ENCODE results near the gene CNPPD1.

Gene CNPPD1

DNA sequence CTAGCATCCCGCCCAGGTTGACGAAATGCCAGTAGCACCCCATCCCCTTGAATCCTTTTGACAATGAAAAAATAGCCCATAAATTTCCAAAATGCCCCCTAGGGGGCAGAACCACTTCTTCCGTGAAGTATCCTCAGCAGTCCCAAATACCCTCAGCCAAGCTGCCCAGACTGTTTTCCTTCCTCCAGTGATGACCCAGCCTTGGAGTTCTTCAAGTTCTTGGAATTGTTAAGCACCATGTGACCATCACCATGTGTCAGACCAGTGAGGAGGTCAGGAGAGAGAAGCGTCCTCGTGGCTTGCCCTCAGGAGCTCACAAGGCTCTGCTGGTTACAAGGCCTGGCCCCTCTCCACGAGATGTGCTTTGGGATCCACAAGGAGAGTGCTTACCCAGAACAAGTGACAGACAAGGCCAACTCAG, 5.5 kb downstream of the CNPPD1 start:
- TF ChIP-seq, protein P1, sequence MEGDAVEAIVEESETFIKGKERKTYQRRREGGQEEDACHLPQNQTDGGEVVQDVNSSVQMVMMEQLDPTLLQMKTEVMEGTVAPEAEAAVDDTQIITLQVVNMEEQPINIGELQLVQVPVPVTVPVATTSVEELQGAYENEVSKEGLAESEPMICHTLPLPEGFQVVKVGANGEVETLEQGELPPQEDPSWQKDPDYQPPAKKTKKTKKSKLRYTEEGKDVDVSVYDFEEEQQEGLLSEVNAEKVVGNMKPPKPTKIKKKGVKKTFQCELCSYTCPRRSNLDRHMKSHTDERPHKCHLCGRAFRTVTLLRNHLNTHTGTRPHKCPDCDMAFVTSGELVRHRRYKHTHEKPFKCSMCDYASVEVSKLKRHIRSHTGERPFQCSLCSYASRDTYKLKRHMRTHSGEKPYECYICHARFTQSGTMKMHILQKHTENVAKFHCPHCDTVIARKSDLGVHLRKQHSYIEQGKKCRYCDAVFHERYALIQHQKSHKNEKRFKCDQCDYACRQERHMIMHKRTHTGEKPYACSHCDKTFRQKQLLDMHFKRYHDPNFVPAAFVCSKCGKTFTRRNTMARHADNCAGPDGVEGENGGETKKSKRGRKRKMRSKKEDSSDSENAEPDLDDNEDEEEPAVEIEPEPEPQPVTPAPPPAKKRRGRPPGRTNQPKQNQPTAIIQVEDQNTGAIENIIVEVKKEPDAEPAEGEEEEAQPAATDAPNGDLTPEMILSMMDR (IDR thresholded peaks at IDR 0.05; ENCODE audit: low read depth, low read length): peak; percentile 72
- H3K4me3 ChIP-seq (replicated peaks in 1 of 2; ENCODE audit: low read depth in 2 of 2, low read length in 2 of 2): no peak overlapping the region
- peak; percentile 85 to 93 for DNase-seq (ENCODE audit: low read depth in 2 of 2)

DNA sequence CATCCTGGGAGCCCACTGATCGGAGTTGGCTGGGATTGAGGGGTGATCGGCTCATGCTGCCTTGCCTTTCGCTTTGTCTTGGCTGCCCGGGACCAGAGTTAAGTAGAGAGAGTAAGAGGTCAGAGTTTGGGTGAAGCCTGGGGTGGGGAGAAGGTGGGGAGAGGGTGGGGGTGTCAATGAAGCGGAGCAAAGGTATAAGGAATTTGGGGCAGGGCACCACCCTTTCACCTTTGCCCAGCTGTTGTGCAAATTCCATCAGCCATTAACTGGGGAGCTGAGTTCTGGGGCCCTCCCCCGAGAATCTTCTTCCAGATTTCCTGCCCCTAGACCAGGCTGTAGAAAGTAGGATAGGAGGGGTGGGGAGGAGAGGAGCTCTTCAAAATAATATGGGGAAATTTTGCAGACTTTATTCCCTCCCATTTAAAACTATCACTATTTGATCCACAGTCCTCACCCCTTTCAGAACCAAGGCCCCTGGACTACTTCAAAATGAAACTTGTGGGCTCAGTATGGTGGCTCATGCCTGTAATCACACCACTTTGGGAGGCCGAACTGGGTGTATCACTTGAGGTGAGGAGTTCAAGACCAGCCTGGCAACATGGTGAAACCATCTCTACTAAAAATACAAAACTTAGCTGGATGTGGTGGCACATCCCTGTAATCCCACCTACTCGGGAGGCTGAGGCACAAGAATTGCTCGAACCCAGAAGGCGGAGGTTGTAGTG, 6.6 kb downstream of the CNPPD1 start, which contains the start of gene SLC23A3:
Gene SLC23A3, minus strand, starts transcription at position 100 of the 725 bp plus-strand sequence. Its CDS starts 45 bp downstream, at position 55.
- DNase-seq (ENCODE audit: low read depth in 2 of 2): no peak
- TF ChIP-seq, protein P1 (IDR thresholded peaks at IDR 0.05; ENCODE audit: low read depth, low read length): no peak
- H3K4me3 ChIP-seq (replicated peaks in 1 of 2; ENCODE audit: low read depth in 2 of 2, low read length in 2 of 2): no peak within 1 kb of the TSS

DNA sequence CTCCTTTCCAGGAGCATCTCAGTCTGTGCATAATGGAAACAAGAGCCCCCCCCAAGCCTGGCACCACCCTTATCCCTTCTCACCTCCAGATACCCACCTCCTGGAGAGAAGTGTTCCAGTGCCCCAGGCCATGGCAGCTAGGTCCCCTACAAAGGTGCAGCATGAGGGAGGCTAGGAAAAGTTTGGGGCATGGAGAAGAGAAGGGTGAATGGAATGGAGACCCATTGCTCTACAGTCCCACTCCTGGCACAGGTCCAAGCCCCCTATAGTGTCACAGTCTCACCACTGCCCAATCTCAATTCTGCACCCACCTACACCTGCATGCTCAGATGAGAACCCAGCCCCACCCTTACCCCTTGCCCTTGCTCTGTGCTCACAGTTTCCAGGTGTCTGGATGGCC, 7.8 kb downstream of the CNPPD1 start:
- no peak overlapping the region for H3K4me3 ChIP-seq (replicated peaks in 1 of 2; ENCODE audit: low read depth in 2 of 2, low read length in 2 of 2)
- no peak for DNase-seq (ENCODE audit: low read depth in 2 of 2)
- TF ChIP-seq, protein P1 (IDR thresholded peaks at IDR 0.05; ENCODE audit: low read depth, low read length): no peak

DNA sequence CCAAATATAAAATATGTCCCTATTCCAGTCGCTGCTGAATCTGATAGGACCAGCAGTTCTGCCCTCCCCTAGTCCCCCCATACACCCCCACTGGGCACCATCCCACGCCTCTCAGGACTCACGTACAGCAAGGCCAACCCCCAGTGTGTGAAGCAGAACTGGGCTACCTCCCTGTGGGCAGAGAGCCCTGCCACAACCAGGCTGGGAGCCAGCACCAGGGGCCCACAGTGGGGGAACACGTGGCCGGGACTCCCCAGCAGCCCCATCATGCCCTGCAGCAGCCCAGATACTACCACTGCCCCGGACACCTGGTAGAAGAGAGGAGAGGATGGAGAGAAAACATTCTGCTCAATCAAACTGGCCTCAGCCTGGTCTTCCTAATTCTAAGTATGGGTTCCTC, 8.2 kb downstream of the CNPPD1 start:
- TF ChIP-seq, protein P1 (IDR thresholded peaks at IDR 0.05; ENCODE audit: low read depth, low read length): no peak
- H3K4me3 ChIP-seq (replicated peaks in 1 of 2; ENCODE audit: low read depth in 2 of 2, low read length in 2 of 2): no peak overlapping the region
- peak in 1 of 2 donors; percentile 20 for DNase-seq (ENCODE audit: low read depth in 2 of 2)

DNA sequence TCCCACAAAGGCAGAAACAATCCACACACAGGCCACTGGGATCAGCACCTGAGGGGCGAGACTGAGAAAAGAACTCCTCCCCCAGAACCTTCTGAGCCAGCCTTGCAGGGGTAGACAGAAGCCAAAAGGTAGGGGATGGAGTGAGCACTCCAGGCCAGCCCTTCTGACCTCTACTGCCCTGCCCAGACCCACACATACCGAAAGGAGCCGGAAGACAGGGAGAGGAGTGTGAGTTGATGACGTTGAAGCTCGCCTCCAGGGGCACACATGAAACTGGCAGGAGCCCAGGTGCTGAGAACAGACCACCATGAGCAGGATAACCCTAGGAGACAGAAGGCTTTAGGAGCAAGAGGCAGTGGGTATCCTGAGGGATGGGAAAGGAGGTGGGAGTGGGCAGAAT, 8.7 kb downstream of the CNPPD1 start:
- no peak for DNase-seq (ENCODE audit: low read depth in 2 of 2)
- TF ChIP-seq, protein P1 (IDR thresholded peaks at IDR 0.05; ENCODE audit: low read depth, low read length): no peak
- H3K4me3 ChIP-seq (replicated peaks in 1 of 2; ENCODE audit: low read depth in 2 of 2, low read length in 2 of 2): no peak overlapping the region

DNA sequence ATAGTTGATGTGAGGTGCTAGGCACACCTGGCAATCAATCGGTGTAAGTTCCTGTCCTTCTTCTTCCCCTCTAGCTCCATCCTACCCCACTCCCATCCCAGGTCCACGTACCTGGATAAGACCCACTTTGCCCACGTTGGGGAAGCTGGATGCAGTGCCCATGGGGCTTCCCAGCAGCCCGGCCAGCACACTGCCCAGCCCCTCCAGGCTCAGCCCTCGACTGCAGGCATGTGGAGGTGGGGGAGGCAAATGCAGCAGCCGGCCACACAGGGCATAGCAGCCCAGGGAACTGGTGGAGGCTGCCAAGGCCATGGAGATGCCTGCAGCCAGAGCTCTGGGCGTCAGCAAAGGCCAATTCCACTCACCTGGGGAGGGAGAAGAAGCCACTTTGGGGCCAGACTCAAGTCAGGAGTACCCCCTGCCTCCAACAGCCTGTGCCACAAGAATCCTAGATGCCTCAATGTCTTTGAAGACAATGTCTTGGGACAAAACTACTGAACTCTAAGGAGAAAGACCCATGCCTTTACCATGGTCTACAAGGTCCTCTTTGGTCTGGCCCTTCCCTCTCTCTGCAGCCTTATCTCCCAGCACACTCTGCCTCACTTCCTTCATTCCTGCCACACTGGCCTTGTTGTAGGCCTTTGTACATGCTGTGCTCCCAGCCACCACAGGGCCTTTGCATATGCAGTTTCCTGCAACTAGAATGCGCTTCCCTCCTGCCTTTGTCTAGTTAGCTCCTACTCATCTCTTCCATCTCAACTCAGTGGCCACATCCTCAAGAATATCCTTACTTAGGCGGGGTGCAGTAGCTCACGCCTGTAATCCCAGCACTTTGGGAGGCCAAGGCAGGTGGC, 11.4 kb downstream of the CNPPD1 start:
- no peak overlapping the region for H3K4me3 ChIP-seq (replicated peaks in 1 of 2; ENCODE audit: low read depth in 2 of 2, low read length in 2 of 2)
- TF ChIP-seq, protein P1 (IDR thresholded peaks at IDR 0.05; ENCODE audit: low read depth, low read length): no peak
- no peak for DNase-seq (ENCODE audit: low read depth in 2 of 2)
